ENCODE measurements around the gene SIGLEC15.
A peak's percentile ranks its signal among the peaks of the same experiment; 100 is the strongest.
"Not testable (repeated sequence)": the region's sequence is repeated elsewhere in the genome, so short reads cannot be mapped to it uniquely, and the experiment has no call there.

SIGLEC15 gene

DNA sequence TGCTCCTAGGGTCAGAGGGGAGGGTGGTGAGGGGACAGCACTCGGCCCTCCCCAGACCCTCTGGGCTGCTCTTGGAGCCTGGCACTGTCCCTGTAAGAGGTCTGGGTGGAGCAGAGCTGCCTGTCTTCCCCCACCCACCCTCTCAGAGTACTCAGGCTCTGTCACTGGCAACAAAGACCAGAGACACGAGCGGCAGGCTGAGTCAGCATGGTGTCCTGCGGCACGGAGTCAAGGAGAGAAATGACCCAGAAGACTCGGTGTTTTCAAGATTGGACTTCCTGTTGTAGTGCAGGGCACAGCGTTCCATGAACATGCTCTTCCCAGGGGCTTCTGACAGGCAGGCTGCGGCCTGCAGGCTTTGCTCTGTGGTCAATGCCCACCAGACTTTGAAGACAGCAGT is 19.9 kb downstream of the SIGLEC15 start:
- Histone ChIP-seq H3K4me2 (ENCODE audit: insufficient read depth, low read length, poor library complexity, severe bottlenecking) (no peak overlapping the region), H4K8ac (ENCODE audit: low read depth, low read length) (no peak overlapping the region), H4K91ac (ENCODE audit: low read depth, low read length, poor library complexity) (no peak overlapping the region), H3K4ac (ENCODE audit: low read length) (no peak overlapping the region), H3K23ac (ENCODE audit: low read depth, low read length, poor library complexity) (no peak overlapping the region), H2BK15ac (ENCODE audit: low read length) (no peak overlapping the region), H2AK5ac (ENCODE audit: low read depth, low read length) (no peak overlapping the region), H3K18ac (ENCODE audit: low read length) (no peak overlapping the region), H2BK5ac (ENCODE audit: low read length) (no peak overlapping the region), H3K9me3 (replicated peaks in 1 of 2; ENCODE audit: control insufficient read depth in 2 of 2, insufficient read depth in 1 of 2, low read depth in 1 of 2, low read length in 2 of 2) (no peaks in the 10 kb centered on the region), H3K4me3 (ENCODE audit: low read length in 2 of 2) (no peak overlapping the region), H2AFZ (ENCODE audit: low read length) (no peak overlapping the region), H3K4me1 (ENCODE audit: control insufficient read depth in 2 of 2, insufficient read depth in 1 of 2, low read depth in 1 of 2, low read length in 2 of 2) (no peaks in the 10 kb centered on the region), H3K36me3 (replicated peaks in 1 of 2; ENCODE audit: control insufficient read depth in 2 of 2, insufficient read depth in 2 of 2, low read length in 2 of 2) (peaks cover 2 to 12% of the 10 kb centered on the region in 2 donors), H3K14ac (ENCODE audit: low read length) (no peak overlapping the region), H2BK120ac (ENCODE audit: low read depth, low read length) (no peak overlapping the region), H3K79me1 (ENCODE audit: low read depth, low read length) (no peaks in the 10 kb centered on the region), H3K9ac (ENCODE audit: low read depth, low read length, poor library complexity) (no peak overlapping the region), H3K27me3 (ENCODE audit: control insufficient read depth in 3 of 3, insufficient read depth in 3 of 3, low read depth in 1 of 3, low read length in 3 of 3) (no peaks in the 10 kb centered on the region), H3K27ac (replicated peaks; ENCODE audit: low read length) (no peak overlapping the region), H2BK12ac (ENCODE audit: low read length) (no peak overlapping the region)
- DNase-seq (ENCODE audit: low spot score), result no peak
- no CpG with 5 or more reads among the region's 8 CpGs for WGBS, 2 donors (ENCODE audit: extremely low coverage in 2 of 2, insufficient read length in 2 of 2, insufficient replicate concordance in 1 of 2)

DNA sequence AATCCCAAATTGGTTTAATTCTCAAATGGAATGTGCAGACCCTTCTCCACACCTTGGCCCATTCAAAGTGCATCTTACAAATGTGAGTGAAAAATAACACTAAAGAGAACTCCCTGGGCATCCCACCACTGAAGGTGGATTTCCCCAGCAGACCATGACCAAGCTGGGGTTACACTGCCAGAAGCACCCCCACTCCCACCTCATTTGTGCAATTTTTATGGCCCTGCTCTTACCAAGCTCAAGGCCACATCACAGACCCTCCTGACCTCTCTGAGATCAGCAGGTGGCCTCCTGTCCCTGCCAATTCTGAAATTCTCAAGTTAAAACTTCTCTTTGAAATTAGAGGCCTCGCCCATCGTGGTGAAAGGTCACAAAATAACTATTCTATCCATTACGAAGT is 21.6 kb downstream of the SIGLEC15 start:
- WGBS, 2 donors (ENCODE audit: extremely low coverage in 2 of 2, insufficient read length in 2 of 2, insufficient replicate concordance in 1 of 2), result no CpG with 5 or more reads among the region's 3 CpGs
- Histone ChIP-seq H3K4me1 (ENCODE audit: control insufficient read depth in 2 of 2, insufficient read depth in 1 of 2, low read depth in 1 of 2, low read length in 2 of 2) (no peaks in the 10 kb centered on the region), H3K9ac (ENCODE audit: low read depth, low read length, poor library complexity) (no peak overlapping the region), H2BK15ac (ENCODE audit: low read length) (no peak overlapping the region), H3K9me3 (replicated peaks in 1 of 2; ENCODE audit: control insufficient read depth in 2 of 2, insufficient read depth in 1 of 2, low read depth in 1 of 2, low read length in 2 of 2) (no peaks in the 10 kb centered on the region), H2BK5ac (ENCODE audit: low read length) (no peak overlapping the region), H3K27ac (replicated peaks; ENCODE audit: low read length) (no peak overlapping the region), H4K8ac (ENCODE audit: low read depth, low read length) (no peak overlapping the region), H4K91ac (ENCODE audit: low read depth, low read length, poor library complexity) (no peak overlapping the region), H3K27me3 (ENCODE audit: control insufficient read depth in 3 of 3, insufficient read depth in 3 of 3, low read depth in 1 of 3, low read length in 3 of 3) (no peaks in the 10 kb centered on the region), H2BK12ac (ENCODE audit: low read length) (no peak overlapping the region), H3K79me1 (ENCODE audit: low read depth, low read length) (no peaks in the 10 kb centered on the region), H2AFZ (ENCODE audit: low read length) (no peak overlapping the region), H3K23ac (ENCODE audit: low read depth, low read length, poor library complexity) (no peak overlapping the region), H3K4ac (ENCODE audit: low read length) (no peak overlapping the region), H3K4me3 (ENCODE audit: low read length in 2 of 2) (no peak overlapping the region), H3K4me2 (ENCODE audit: insufficient read depth, low read length, poor library complexity, severe bottlenecking) (no peak overlapping the region), H3K18ac (ENCODE audit: low read length) (no peak overlapping the region), H2BK120ac (ENCODE audit: low read depth, low read length) (no peak overlapping the region), H3K36me3 (replicated peaks in 1 of 2; ENCODE audit: control insufficient read depth in 2 of 2, insufficient read depth in 2 of 2, low read length in 2 of 2) (peaks cover 2 to 23% of the 10 kb centered on the region in 2 donors), H3K14ac (ENCODE audit: low read length) (no peak overlapping the region), H2AK5ac (ENCODE audit: low read depth, low read length) (no peak overlapping the region)
- no peak for DNase-seq (ENCODE audit: low spot score)

DNA sequence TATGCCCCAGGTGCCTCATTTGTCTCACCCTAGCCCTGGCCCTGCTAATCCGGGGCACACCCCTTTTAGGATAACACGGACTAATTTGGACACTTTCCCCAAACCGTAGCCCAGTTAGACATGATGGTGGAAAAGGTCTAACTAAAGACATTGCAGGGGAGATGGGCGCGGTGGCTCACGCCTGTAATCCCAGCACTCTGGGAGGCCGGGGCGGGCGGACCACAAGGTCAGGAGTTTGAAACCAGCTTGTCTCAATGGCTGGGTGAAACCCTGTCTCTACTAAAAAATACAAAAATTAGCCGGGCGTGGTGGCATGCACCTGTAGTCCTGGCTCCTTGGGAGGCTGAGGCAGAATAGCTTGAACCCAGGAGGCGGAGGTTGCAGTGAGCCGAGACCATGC is 23.2 kb downstream of the SIGLEC15 start:
- H3K4me3 ChIP-seq (ENCODE audit: low read length in 2 of 2), result not testable (repeated sequence)

DNA sequence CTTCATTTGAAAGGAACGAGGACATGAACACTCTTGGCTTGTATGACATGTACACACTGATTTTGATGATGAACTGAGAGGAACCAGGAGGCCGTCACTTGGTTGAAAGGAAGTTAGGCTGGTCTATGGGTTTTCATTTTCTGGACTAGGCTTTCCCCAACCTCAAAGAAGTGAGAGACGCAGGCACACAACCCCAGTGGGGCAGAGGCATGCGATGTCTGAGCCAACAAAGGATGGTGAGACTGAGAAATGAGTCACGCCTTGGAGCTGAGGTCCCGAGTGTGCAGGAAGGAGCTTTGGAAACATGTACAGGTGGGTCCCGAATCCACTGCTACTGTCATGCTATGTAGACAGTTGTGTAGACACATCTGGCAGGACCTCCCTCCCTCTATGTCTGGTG is 24.1 kb downstream of the SIGLEC15 start:
- Histone ChIP-seq H3K18ac (ENCODE audit: low read length) (no peak overlapping the region), H3K23ac (ENCODE audit: low read depth, low read length, poor library complexity) (no peak overlapping the region), H2BK15ac (ENCODE audit: low read length) (no peak overlapping the region), H2BK12ac (ENCODE audit: low read length) (no peak overlapping the region), H3K14ac (ENCODE audit: low read length) (no peak overlapping the region), H3K4me1 (ENCODE audit: control insufficient read depth in 2 of 2, insufficient read depth in 1 of 2, low read depth in 1 of 2, low read length in 2 of 2) (peaks cover 0 to 2% of the 10 kb centered on the region in 2 donors), H2AFZ (ENCODE audit: low read length) (no peak overlapping the region), H3K4ac (ENCODE audit: low read length) (no peak overlapping the region), H3K79me1 (ENCODE audit: low read depth, low read length) (no peaks in the 10 kb centered on the region), H4K91ac (ENCODE audit: low read depth, low read length, poor library complexity) (no peak overlapping the region), H3K4me3 (ENCODE audit: low read length in 2 of 2) (no peak overlapping the region), H3K4me2 (ENCODE audit: insufficient read depth, low read length, poor library complexity, severe bottlenecking) (no peak overlapping the region), H3K36me3 (replicated peaks in 1 of 2; ENCODE audit: control insufficient read depth in 2 of 2, insufficient read depth in 2 of 2, low read length in 2 of 2) (peaks cover 2 to 40% of the 10 kb centered on the region in 2 donors), H2BK5ac (ENCODE audit: low read length) (no peak overlapping the region), H3K9ac (ENCODE audit: low read depth, low read length, poor library complexity) (no peak overlapping the region), H3K27me3 (ENCODE audit: control insufficient read depth in 3 of 3, insufficient read depth in 3 of 3, low read depth in 1 of 3, low read length in 3 of 3) (no peaks in the 10 kb centered on the region), H2AK5ac (ENCODE audit: low read depth, low read length) (no peak overlapping the region), H3K9me3 (replicated peaks in 1 of 2; ENCODE audit: control insufficient read depth in 2 of 2, insufficient read depth in 1 of 2, low read depth in 1 of 2, low read length in 2 of 2) (no peaks in the 10 kb centered on the region), H3K27ac (replicated peaks; ENCODE audit: low read length) (no peak overlapping the region), H4K8ac (ENCODE audit: low read depth, low read length) (no peak overlapping the region), H2BK120ac (ENCODE audit: low read depth, low read length) (no peak overlapping the region)
- no peak for DNase-seq (ENCODE audit: low spot score)
- WGBS, 2 donors (ENCODE audit: extremely low coverage in 2 of 2, insufficient read length in 2 of 2, insufficient replicate concordance in 1 of 2), result no CpG with 5 or more reads among the region's 7 CpGs

More for the DNA sequence above, 23.2 kb downstream of the SIGLEC15 start:
- not testable (repeated sequence) for H3K23ac ChIP-seq (ENCODE audit: low read depth, low read length, poor library complexity); H2BK12ac ChIP-seq (ENCODE audit: low read length); H2AFZ ChIP-seq (ENCODE audit: low read length); H3K4me2 ChIP-seq (ENCODE audit: insufficient read depth, low read length, poor library complexity, severe bottlenecking); H3K4me1 ChIP-seq (ENCODE audit: control insufficient read depth in 2 of 2, insufficient read depth in 1 of 2, low read depth in 1 of 2, low read length in 2 of 2); H3K18ac ChIP-seq (ENCODE audit: low read length); H4K91ac ChIP-seq (ENCODE audit: low read depth, low read length, poor library complexity); H2BK15ac ChIP-seq (ENCODE audit: low read length); H3K9me3 ChIP-seq (replicated peaks in 1 of 2; ENCODE audit: control insufficient read depth in 2 of 2, insufficient read depth in 1 of 2, low read depth in 1 of 2, low read length in 2 of 2); H2BK120ac ChIP-seq (ENCODE audit: low read depth, low read length); H3K79me1 ChIP-seq (ENCODE audit: low read depth, low read length); DNase-seq (ENCODE audit: low spot score); H3K14ac ChIP-seq (ENCODE audit: low read length); H3K27ac ChIP-seq (replicated peaks; ENCODE audit: low read length); H3K4ac ChIP-seq (ENCODE audit: low read length); H4K8ac ChIP-seq (ENCODE audit: low read depth, low read length); H2BK5ac ChIP-seq (ENCODE audit: low read length); H2AK5ac ChIP-seq (ENCODE audit: low read depth, low read length); H3K27me3 ChIP-seq (ENCODE audit: control insufficient read depth in 3 of 3, insufficient read depth in 3 of 3, low read depth in 1 of 3, low read length in 3 of 3)
- H3K9ac ChIP-seq (ENCODE audit: low read depth, low read length, poor library complexity), result peak overlapping the region; percentile 31
- peaks cover 2 to 33% of the 10 kb centered on the region in 2 donors for H3K36me3 ChIP-seq (replicated peaks in 1 of 2; ENCODE audit: control insufficient read depth in 2 of 2, insufficient read depth in 2 of 2, low read length in 2 of 2)
- no CpG with 5 or more reads among the region's 13 CpGs for WGBS, 2 donors (ENCODE audit: extremely low coverage in 2 of 2, insufficient read length in 2 of 2, insufficient replicate concordance in 1 of 2)

All from neuronal stem cell (in vitro differentiated cells).